Nephron progenitor cell (in vitro differentiated cells): ENCODE data around the gene C1orf21.

Source experiments
- DNase-seq: peaks from one replicate; pipeline ENCODE4 v3.0.0; 2021
- H3K27ac Mint-ChIP-seq: 2 replicates; pipeline ENCODE4 v1.8.0; 2021; ENCODE audit warnings: mild to moderate bottlenecking, moderate library complexity, mixed read lengths
- H3K27me3 Mint-ChIP-seq: 2 replicates; pipeline ENCODE4 v1.8.0; 2021; ENCODE audit warnings: mild to moderate bottlenecking, low read depth, mixed read lengths; ENCODE audit not compliant: poor library complexity
- H3K36me3 Mint-ChIP-seq: 2 replicates; pipeline ENCODE4 v1.8.0; 2021; ENCODE audit warnings: low read depth, mixed read lengths
- H3K4me1 Mint-ChIP-seq: 2 replicates; pipeline ENCODE4 v1.8.0; 2021; ENCODE audit warnings: mixed read lengths
- H3K4me3 Mint-ChIP-seq: 2 replicates; pipeline ENCODE4 v1.8.0; 2021; ENCODE audit warnings: mild to moderate bottlenecking, moderate library complexity, mixed read lengths
- H3K9me3 Mint-ChIP-seq: 2 replicates; pipeline ENCODE4 v1.8.0; 2021; ENCODE audit warnings: mild to moderate bottlenecking, moderate library complexity, mixed read lengths
- CTCF ChIP-seq: fragments of 200-600 bp; sonication (generic); IDR thresholded peaks from 2 replicates; pipeline ENCODE4 v1.5.0; 2021; ENCODE audit warnings: antibody characterized with exemption

Gene C1orf21

GRCh38 chr1:184483101-184483683, 96.4 kb downstream of the C1orf21 start:
- no peak for DNase-seq
- Mint-ChIP-seq H3K27me3 (no peaks in the 10 kb centered on the region), H3K4me1 (peaks cover 19% of the 10 kb centered on the region), H3K9me3 (no peaks in the 10 kb centered on the region), H3K27ac (peak overlapping the region; percentile 7), H3K4me3 (no peak overlapping the region), H3K36me3 (peaks cover 14% of the 10 kb centered on the region)
- TF ChIP-seq CTCF, result no peak

DNA sequence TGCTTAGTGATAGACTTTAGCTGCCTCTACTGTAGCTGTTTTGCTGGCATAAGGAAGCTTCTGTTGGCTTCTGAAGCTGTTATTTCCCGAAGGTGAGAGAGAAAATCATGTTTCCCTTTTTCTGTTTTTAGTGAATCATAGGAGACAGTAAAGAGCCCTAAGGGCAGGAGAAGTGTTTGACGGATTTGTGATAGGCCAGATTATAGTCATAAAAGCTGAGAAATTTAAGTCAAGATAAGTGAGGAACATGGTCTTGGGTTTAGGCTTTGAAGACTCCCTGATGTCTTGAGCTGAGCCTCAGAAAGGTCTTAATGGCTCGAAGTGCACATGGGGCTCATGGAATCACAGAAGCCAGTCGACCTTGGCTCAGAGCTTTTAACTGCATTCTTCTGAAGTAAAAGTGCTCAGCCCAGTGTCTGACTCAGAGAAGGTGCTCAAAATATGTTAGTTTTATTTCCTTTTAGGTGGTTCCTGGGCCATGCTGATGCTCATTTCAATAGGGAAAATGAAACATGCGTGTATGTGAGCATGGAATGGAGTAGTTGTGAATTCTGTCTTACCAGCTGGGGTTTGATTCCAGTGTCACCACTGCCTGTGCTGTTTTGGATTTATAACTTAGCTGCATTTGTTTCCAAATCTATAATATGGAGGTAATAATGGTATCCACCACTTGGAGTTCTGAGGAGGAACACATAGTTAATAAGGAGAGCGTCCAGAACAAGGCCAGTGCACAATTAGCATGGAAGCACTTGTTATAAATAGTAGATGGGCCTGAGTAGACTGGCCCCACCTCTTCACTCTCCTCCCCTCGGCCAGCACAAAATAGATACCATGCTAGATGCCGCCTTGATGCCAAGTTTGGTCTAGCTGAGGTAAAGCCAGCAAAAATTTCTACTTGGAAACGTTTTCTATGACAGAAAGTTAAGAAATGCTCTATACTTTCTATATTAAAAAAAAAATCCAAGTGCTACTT, 99.2 kb downstream of the C1orf21 start:
- Mint-ChIP-seq H3K4me3 (no peak overlapping the region), H3K27ac (peak overlapping the region; percentile 40), H3K9me3 (no peaks in the 10 kb centered on the region), H3K36me3 (peaks cover 5% of the 10 kb centered on the region), H3K4me1 (peaks cover 24% of the 10 kb centered on the region), H3K27me3 (no peaks in the 10 kb centered on the region)
- no peak for TF ChIP-seq CTCF
- no peak for DNase-seq

GRCh38 chr1:184486761-184487445, 100.1 kb downstream of the C1orf21 start:
- H3K27me3 Mint-ChIP-seq, result no peaks in the 10 kb centered on the region
- peaks cover 5% of the 10 kb centered on the region for H3K36me3 Mint-ChIP-seq
- H3K4me3 Mint-ChIP-seq, result no peak overlapping the region
- DNase-seq, result no peak
- TF ChIP-seq CTCF, result no peak
- H3K9me3 Mint-ChIP-seq, result no peaks in the 10 kb centered on the region
- H3K4me1 Mint-ChIP-seq, result peaks cover 31% of the 10 kb centered on the region
- no peak overlapping the region for H3K27ac Mint-ChIP-seq

- Mint-ChIP-seq H3K27ac (no peak overlapping the region), H3K27me3 (no peaks in the 10 kb centered on the region), H3K9me3 (no peaks in the 10 kb centered on the region), H3K36me3 (peaks cover 5% of the 10 kb centered on the region), H3K4me1 (peaks cover 39% of the 10 kb centered on the region), H3K4me3 (no peak overlapping the region)
- TF ChIP-seq CTCF, result no peak
- DNase-seq, result no peak
These were observed 100.8 kb downstream of the C1orf21 start for GRCh38 chr1:184487531-184488193.

GRCh38 chr1:184489908-184490307, 103.1 kb downstream of the C1orf21 start:
- Mint-ChIP-seq H3K27ac (peak overlapping the region; percentile 16), H3K36me3 (no peaks in the 10 kb centered on the region), H3K9me3 (no peaks in the 10 kb centered on the region), H3K4me1 (peaks cover 44% of the 10 kb centered on the region), H3K4me3 (no peak overlapping the region), H3K27me3 (no peaks in the 10 kb centered on the region)
- DNase-seq, result no peak
- no peak for TF ChIP-seq CTCF
